DOHH2 (cell line): Measurements from ENCODE around the gene THSD8.

Experiments
- CTCF ChIP-seq: fragments of 200-600 bp; sonication (generic); IDR thresholded peaks from one replicate; pipeline ENCODE4 v1.5.1; 2014; ENCODE audit warnings: antibody characterized with exemption, mild to moderate bottlenecking, low read depth, low read length; ENCODE audit not compliant: poor library complexity, severe bottlenecking
- EZH2phosphoT487 ChIP-seq: fragments of 200-600 bp; sonication (generic); IDR thresholded peaks from 2 replicates; pipeline ENCODE4 v1.6.1; 2017; ENCODE audit warnings: borderline replicate concordance, mild to moderate bottlenecking, antibody characterized with exemption, low read length, moderate library complexity, mixed read lengths

- TF ChIP-seq CTCF (peak; percentile 100), EZH2phosphoT487 (no peak)
Measured at GRCh38 chr19:12777217-12778016, 24.5 kb upstream of the THSD8 start.
